GM10248 (cell line): Measurements from ENCODE around the gene MYO10.

Experiments used
- CTCF ChIA-PET: fragments of 300-600 bp; sonication (Branson Sonifier 250); formaldehyde crosslinking; extraction: SDS; loops from one replicate; lab custom pipeline; 2021; ENCODE audit warnings: antibody characterized with exemption; lab: Yijun Ruan, JAX
- POLR2A ChIA-PET: fragments of 350-650 bp; sonication (Branson Sonifier 250); formaldehyde crosslinking; extraction: SDS; loops from one replicate; lab custom pipeline; 2020; ENCODE audit warnings: antibody characterized with exemption; lab: Yijun Ruan, JAX
- DNase-seq: peaks from one replicate; pipeline ENCODE4 v3.0.0; 2012; ENCODE audit errors: extremely low spot score
- CTCF ChIP-seq: IDR thresholded peaks from 2 replicates; pipeline ENCODE4 v1.5.1; 2012; ENCODE audit warnings: mild to moderate bottlenecking, low read depth; ENCODE audit errors: extremely low read depth, missing control alignments, control extremely low read depth

The MYO10 gene

GRCh38 chr5:16809395-16810207 is 126.5 kb downstream of the MYO10 start:
- CTCF ChIA-PET: no interaction called here

DNA sequence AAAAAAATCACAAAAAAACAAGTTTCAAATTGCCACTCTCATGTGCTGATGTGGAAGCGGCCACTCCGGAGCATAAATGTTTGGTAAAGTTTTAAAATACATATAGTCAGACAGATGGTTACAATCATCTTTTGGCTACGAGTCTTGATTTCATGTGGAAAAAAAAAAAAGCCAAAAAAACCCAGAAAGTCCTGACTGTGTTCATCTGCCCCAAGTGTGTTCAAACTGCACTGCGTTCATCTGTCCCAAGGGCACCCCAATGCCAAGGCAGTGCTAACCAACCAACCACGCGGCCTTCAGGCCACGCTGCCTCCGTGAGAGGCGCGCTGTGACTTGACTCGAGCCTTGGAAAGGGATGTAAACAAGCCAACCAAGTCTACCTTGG is 127.1 kb downstream of the MYO10 start:
- no peak for DNase-seq
- no peak for TF ChIP-seq CTCF
- ChIA-PET POLR2A (no interaction called here), CTCF (no interaction called here)

More at GRCh38 chr5:16809395-16810207, 126.5 kb downstream of the MYO10 start:
- POLR2A ChIA-PET: no interaction called here
- TF ChIP-seq CTCF: no peak
- DNase-seq: no peak

DNA sequence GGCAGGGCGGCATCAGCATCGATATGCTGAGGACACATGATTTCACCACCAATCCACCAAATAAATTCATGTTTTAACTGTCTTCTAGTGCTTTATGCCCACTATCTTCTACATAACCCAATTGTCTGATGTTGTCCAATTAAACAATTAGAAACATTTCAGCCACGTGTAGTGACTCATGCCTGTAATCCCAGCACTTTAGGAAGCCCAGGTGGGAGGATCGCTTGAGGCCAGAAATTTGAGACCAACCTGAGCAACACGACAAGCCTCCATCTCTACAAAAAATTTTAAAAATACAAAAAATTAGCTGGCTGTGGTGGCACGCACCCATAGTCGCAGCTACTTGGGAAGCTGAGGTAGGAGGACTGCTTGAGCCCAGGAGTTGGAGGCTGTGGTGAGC is 128.1 kb downstream of the MYO10 start:
- POLR2A ChIA-PET: no interaction called here
- TF ChIP-seq CTCF: no peak
- no peak for DNase-seq
- CTCF ChIA-PET: interaction anchor here (1.3 kb wide), 1 partner anchor 16 kb away, joined by 7 read pairs; no protein-coding TSS in a partner anchor

DNA sequence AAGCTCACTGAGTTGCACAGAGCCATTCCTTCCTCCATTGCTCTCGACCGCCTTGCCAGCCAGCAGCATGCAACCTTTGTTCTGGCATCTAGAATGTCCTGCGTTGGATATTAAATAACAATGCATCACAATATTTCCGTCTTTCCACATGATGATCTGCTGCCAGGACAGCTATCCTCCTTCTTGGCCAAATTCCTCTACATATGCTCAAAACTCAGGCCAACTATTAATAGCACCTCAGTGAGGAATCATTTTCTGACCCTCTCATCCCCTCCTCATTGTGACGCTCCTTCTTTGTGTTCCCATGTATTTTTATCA is 128.6 kb downstream of the MYO10 start:
- DNase-seq: no peak
- TF ChIP-seq CTCF: no peak
- ChIA-PET CTCF (interaction anchor here (1.3 to 2.2 kb wide), 3 partner anchors 14 to 383 kb away, joined by 3 to 8 read pairs (median 7); no protein-coding TSS in a partner anchor), POLR2A (no interaction called here)

- TF ChIP-seq CTCF: no peak
- DNase-seq: no peak
- CTCF ChIA-PET: interaction anchor here (1.3 to 2.2 kb wide), 3 partner anchors 15 to 383 kb away, joined by 3 to 8 read pairs (median 7); no protein-coding TSS in a partner anchor
- POLR2A ChIA-PET: no interaction called here
Measured at GRCh38 chr5:16806711-16807546, 129.2 kb downstream of the MYO10 start.

DNA sequence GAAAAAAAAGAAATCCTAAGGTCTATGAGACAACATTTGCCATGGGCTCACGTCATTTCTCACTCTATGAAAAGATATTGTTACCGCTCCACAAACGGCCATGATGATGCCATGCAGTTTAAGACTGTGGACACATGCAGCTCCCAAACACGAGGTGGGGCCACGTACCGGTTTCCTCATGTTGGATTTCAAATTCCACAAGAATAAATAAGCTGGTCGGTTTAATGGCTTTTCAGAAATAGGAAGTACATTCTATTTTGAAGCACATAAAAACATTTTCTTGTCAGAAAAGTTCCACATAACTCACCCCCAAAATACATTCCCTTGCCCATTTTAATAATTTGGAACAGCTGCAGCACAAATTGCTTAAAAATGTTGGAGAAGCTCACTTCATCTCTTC is 130.6 kb downstream of the MYO10 start:
- TF ChIP-seq CTCF: no peak
- CTCF ChIA-PET: interaction anchor here (1.3 to 2.2 kb wide), 3 partner anchors 14 to 385 kb away, joined by 3 to 8 read pairs (median 3); no protein-coding TSS in a partner anchor
- DNase-seq: no peak
- POLR2A ChIA-PET: no interaction called here
